HK-2 (cell line): ENCODE results near the gene EZH1.
"Not testable (repeated sequence)": the region's sequence is repeated elsewhere in the genome, so short reads cannot be mapped to it uniquely, and the experiment has no call there.

Source experiments
- DNase-seq: peaks from one replicate; pipeline ENCODE4 v3.0.0-alpha.2; 2018; ENCODE audit not compliant: unreplicated experiment

EZH1 gene

DNA sequence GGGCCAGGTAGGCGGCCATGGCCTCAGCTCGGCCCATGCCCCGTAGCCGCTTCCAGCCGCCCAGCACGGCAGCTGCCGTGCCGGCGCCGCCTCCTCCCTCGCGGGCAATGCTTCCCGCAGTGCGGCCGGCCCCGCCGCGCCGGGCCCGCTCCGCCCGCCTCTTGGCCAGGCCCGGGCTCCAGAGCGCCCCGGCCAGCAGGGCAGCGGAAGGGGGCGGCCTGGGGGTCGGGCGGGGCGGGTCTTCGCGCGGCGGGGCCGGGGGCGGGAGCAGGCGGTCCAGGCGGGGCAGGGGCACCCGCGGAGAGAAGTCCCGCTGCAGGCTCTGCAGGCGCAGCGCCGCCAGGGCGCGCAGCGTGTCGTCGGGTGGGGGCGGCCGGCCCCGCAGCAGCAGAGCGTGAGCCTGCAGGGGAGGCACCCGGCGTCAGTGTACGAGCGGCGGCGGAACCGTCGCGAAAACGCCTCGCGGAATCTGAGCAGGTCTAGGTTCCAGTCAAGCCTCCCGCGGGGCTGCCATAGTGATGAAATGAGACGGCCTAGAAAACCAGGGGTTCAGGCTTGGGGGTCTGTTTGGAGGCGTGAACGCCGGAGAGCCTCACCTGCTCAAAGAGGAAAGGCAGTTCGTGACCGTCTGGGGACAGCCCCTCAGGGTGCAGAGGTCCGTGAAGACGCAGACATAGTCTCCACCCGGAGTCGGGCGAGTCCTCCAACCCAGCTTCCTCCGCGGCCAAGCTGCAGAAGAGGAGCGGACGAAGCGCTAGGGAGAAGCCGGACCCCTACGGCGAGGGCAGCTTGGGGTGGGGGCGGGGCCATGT lies 74.7 kb downstream of the EZH1 start:
- DNase-seq = no peak

DNA sequence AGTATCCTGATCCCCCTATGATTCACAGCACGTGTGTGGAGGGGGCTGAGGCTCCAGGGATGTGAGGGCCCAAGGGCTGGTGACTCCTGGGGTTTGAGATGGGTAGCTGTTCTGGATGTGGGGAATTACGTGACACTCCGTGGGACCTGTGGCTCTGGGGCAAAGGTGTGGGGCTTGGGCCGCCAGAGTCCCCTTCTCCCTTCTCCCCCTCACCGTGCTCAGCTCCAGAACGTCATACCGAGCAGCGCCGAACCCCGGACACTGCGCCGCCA lies 75.2 kb downstream of the EZH1 start:
- no peak for DNase-seq

GRCh38 chr17:42667088-42667951 lies 77.5 kb downstream of the EZH1 start:
- DNase-seq = peak; percentile 87

DNA sequence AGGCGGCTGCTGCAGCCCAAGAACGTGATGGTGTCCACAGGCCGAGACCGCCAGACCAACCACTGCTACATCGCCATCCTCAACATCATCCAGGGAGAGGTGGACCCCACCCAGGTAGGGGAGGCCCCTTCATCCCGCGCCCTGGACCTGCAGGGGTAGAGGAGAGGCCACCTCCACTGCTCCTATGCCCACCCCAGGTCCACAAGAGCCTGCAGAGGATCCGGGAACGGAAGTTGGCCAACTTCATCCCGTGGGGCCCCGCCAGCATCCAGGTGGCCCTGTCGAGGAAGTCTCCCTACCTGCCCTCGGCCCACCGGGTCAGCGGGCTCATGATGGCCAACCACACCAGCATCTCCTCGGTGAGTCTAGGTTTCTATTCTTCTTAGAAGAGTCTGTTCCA lies 78.7 kb downstream of the EZH1 start:
- not testable (repeated sequence) for DNase-seq

GRCh38 chr17:42665581-42666001 lies 79.2 kb downstream of the EZH1 start:
- no peak for DNase-seq

DNA sequence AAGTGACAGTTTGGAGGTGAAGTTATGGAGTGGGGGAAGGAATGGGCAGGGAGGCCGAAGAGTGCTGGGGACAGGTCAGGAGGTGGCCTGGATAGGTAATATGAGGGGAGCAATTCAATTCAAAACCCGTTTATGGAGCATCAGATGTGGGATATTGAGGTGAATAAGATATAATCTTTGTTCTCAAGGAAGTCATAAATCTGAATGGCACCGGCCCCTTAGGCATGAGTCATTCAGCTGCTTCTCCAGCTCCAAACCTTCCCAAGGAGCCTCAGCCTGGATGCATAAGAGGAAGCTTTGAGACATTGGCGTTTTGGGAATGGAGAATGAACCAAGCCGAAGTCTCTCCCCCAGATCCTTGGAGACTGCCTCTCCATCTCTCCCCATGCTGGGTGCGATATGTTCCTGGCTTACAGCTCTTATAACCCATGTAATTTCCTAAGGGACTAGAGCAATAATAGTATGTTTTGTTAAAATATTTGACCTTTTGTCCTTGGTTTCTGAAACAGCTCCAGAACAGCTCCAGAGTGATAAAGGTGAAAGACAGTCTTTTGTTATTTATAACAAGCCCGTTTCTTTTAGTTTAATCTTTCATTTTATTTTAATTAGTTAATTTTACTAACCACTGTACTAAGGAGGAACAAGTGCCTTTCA lies 84.0 kb downstream of the EZH1 start:
- DNase-seq = no peak

DNA sequence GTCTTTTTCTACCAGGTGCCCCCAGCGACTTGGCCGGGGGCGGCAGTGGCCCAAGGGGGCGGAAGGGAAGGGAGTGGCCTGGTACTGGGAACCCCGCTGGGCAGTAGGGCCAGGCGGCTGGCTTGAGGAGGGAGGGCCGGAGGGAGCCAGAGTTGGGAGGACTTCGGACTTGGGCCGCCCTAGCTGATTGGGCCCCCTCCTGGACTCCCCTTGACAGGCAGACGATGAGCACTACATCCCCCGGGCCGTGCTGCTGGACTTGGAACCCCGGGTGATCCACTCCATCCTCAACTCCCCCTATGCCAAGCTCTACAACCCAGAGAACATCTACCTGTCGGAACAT lies 84.9 kb downstream of the EZH1 start:
- not testable (repeated sequence) for DNase-seq

GRCh38 chr17:42659079-42659931 lies 85.5 kb downstream of the EZH1 start, which contains the start of gene TUBG2:
TSS of gene TUBG2 (plus strand) at chr17:42659284. CDS start at chr17:42659504, 220 bp downstream.
- DNase-seq = peak; percentile 96

DNA sequence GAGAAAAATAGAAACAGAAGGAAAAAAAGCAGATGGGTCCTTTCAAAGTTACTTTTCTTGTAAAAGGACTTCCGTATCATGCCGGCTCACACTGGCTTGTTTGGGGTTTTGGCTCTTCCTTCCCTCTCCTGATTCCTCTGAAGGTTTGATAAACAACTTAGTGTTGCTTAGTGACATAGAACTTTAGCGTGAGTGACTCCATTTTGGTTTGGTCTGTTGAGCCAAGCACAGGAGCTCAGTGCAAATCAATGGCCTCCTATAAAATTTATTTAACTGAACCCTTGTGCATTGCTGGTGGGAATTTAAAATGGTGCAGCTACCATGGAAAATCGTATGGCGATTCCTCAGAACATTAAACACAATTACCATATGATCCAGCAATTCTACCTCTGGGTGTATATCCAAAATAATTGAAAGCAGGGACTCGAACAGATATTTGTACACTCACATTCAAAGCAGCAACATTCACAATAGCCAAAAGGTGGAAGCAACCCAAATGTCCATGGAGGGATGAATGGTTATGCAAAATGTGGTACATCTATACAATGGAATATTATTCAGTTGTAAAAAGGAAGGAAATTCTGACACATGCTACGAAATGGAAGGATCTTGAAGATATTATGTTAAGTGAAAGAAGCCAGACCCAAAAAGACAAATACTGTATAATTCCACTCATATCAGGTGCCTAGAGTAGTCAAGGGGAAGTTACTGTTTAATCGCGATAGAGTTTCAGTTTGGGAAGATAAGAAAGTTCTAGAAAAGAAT lies 86.8 kb downstream of the EZH1 start:
- no peak for DNase-seq

DNA sequence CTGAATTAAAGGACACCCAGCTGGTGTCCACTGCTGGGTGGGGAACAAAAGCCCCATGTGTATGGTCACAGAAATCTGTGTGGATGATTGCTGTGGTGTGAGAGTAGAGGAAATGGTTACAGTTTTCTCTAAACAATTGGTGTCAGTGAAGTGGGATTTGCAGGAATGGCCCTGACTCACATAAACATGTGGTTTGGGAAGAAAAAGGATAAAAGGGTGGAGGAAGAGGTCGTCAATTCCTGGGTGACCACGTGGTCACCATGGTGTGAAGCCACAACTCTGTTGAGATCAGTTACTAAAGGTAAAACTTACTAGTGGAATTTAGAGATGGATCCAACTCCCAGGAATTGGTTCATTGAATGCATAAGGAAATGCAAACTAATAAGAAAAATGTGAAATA lies 89.3 kb downstream of the EZH1 start:
- peak; percentile 48 for DNase-seq

DNA sequence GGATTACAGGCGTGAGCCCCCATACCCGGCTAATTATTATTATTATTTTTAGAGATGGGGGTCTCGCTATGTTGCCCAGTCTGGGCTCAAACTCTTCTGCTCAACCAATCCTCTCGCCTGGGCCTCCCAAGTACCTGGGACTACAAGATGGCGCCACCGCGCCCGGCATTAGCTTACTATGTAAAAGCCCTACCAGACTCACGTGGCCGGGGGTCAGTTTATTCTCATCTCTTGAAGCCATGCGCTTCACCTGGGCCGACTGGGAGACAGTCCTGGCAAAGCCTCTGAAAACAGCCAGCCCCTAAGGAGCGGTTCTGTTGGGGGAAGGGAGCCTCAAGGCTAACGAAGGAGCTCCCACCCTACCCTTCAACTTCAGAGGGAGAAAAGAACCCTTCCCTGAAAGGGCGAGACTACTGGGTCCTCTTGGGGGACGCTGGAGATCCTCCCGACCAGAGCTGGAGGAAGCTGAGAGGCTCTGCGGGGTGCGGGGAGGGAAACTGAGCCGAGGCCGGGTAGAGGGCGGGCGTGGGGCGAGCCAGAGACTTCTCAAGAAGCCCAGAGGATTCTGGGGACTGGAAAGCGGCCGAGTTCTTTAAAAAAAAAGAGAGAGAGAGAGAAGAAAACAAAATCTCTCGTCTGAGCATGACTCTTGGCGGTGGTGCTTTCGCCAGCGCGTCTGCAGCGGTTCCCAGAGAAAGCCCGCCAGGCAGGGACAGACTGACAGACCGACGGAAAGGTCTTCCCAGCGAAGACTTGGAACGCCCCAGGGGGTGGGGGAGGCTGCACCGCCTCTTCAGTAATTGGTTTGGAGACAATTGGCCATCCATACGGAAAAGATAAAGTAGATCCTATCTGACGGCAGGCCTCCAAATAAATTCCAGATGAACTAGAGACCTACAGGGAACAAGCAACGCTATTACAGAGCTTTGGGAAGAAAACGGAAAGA lies 91.4 kb downstream of the EZH1 start:
- DNase-seq = no peak

GRCh38 chr17:42651392-42651791 lies 93.4 kb downstream of the EZH1 start:
- DNase-seq = no peak
